Neural cell (in vitro differentiated cells): Measurements from ENCODE around the gene GLB1L. TPM values are rescaled to one million over a fixed set of nuclear protein-coding genes. Genes with fewer than 3 reads are reported as not detected.

ENCODE experiments used
- H2AFZ ChIP-seq: fragments of 200-600, 300-800 bp; sonication (generic), shearing (Covaris generic); 2 replicates; pipeline ENCODE4 v1.6.0; 2014; ENCODE audit warnings: low read depth, mild to moderate bottlenecking, antibody characterized with exemption, low read length, moderate library complexity
- H3F3A ChIP-seq: fragments of 200-600 bp; shearing (Covaris generic); 2 replicates; pipeline ENCODE4 v1.6.1; 2016; ENCODE audit warnings: mild to moderate bottlenecking, moderate library complexity, mixed read lengths, antibody characterized with exemption, low read length; ENCODE audit not compliant: insufficient read depth, poor library complexity, severe bottlenecking
- H3K27ac ChIP-seq: fragments of 200-600, 300-800 bp; sonication (generic), shearing (Covaris generic); 2 replicates; pipeline ENCODE4 v1.5.1; 2014; ENCODE audit warnings: mild to moderate bottlenecking, low read length, moderate library complexity
- H3K27me3 ChIP-seq: fragments of 300-800, 200-600 bp; sonication (generic), shearing (Covaris generic); 2 replicates; pipeline ENCODE4 v1.6.0; 2014; ENCODE audit warnings: mild to moderate bottlenecking, low read depth, low read length, moderate library complexity; ENCODE audit not compliant: insufficient read depth
- H3K36me3 ChIP-seq: fragments of 300-800, 200-600 bp; sonication (generic), shearing (Covaris generic); 2 replicates; pipeline ENCODE4 v1.5.1; 2014; ENCODE audit warnings: mild to moderate bottlenecking, antibody characterized with exemption, low read length, moderate library complexity; ENCODE audit not compliant: insufficient read depth
- H3K4me2 ChIP-seq: fragments of 300-800, 200-600 bp; sonication (generic), shearing (Covaris generic); 2 replicates; pipeline ENCODE4 v1.6.0; 2014; ENCODE audit warnings: mild to moderate bottlenecking, low read length
- H3K4me3 ChIP-seq: fragments of 300-800, 200-600 bp; sonication (generic), shearing (Covaris generic); 2 replicates; pipeline ENCODE4 v1.5.1; 2014; ENCODE audit warnings: mild to moderate bottlenecking, low read length, moderate library complexity
- H3K79me2 ChIP-seq: fragments of 200-600 bp; shearing (Covaris generic); replicated peaks from 2 replicates; pipeline ENCODE4 v1.6.0; 2014; ENCODE audit warnings: mild to moderate bottlenecking, low read length, moderate library complexity; ENCODE audit not compliant: insufficient read depth
- H3K9ac ChIP-seq: fragments of 300-800, 200-600 bp; sonication (generic), shearing (Covaris generic); 2 replicates; pipeline ENCODE4 v1.6.1; 2016; ENCODE audit warnings: mild to moderate bottlenecking, low read length, mixed read lengths
- H3K9me2 ChIP-seq: fragments of 200-600 bp; shearing (Covaris generic); 2 replicates; pipeline ENCODE4 v1.6.1; 2016; ENCODE audit warnings: mild to moderate bottlenecking, low read length, mixed read lengths; ENCODE audit not compliant: insufficient read depth
- H3K9me3 ChIP-seq: fragments of 200-600, 300-800 bp; sonication (generic), shearing (Covaris generic); 2 replicates; pipeline ENCODE4 v1.6.1; 2016; ENCODE audit warnings: mild to moderate bottlenecking, mixed run types, low read length, moderate library complexity, mixed read lengths
- H4K20me1 ChIP-seq: fragments of 200-600 bp; shearing (Covaris generic); 2 replicates; pipeline ENCODE4 v1.6.1; 2016; ENCODE audit warnings: mild to moderate bottlenecking, mixed run types; ENCODE audit not compliant: insufficient read depth
- CTCF ChIP-seq: fragments of 450-650 bp; IDR thresholded peaks from 2 replicates; pipeline ENCODE4 v1.5.1; 2014; ENCODE audit warnings: antibody characterized with exemption, mild to moderate bottlenecking, moderate library complexity; ENCODE audit not compliant: poor library complexity, severe bottlenecking
- EP300 ChIP-seq: fragments of 450-650 bp; conservative IDR thresholded peaks from 2 replicates; pipeline ENCODE4 v1.6.1; 2014; ENCODE audit warnings: antibody characterized with exemption, mild to moderate bottlenecking, moderate library complexity; ENCODE audit not compliant: poor library complexity, severe bottlenecking
- EZH2 ChIP-seq: fragments of 200-600, 300-800 bp; shearing (Covaris generic), sonication (generic); IDR thresholded peaks from 2 replicates; pipeline ENCODE4 v1.6.1; 2014; ENCODE audit warnings: antibody characterized with exemption, low read length, borderline replicate concordance, mild to moderate bottlenecking; ENCODE audit not compliant: insufficient read depth, poor library complexity, severe bottlenecking
- POLR2AphosphoS5 ChIP-seq: IDR thresholded peaks from 2 replicates; pipeline ENCODE4 v1.6.1; 2012
- RAD21 ChIP-seq: fragments of 450-650 bp; conservative IDR thresholded peaks from 2 replicates; pipeline ENCODE4 v1.6.1; 2014; ENCODE audit warnings: antibody characterized with exemption, mild to moderate bottlenecking, moderate library complexity
- REST ChIP-seq: IDR thresholded peaks from 2 replicates; pipeline ENCODE4 v1.6.1; 2012; ENCODE audit warnings: borderline replicate concordance
- SMC3 ChIP-seq: fragments of 450-650 bp; conservative IDR thresholded peaks from 2 replicates; pipeline ENCODE4 v1.6.1; 2014; ENCODE audit warnings: antibody characterized with exemption, mild to moderate bottlenecking, moderate library complexity; ENCODE audit not compliant: poor library complexity
- TAF1 ChIP-seq: IDR thresholded peaks from 2 replicates; pipeline ENCODE4 v1.6.1; 2012; ENCODE audit warnings: low read depth
- polyA plus RNA-seq: library from polyadenylated mRNA; depleted of rRNA; stranded (reverse); fragments of >200 nt; gene quantifications from 2 replicates; pipeline ENCODE4 v1.2.3, GENCODE V29; 2014

Gene GLB1L
- polyA plus RNA-seq, 1 donor from 2014 or later: 12.9 TPM

- TF ChIP-seq CTCF (no peak), SMC3 (no peak), POLR2AphosphoS5 (no peak), TAF1 (no peak), EP300 (no peak), EZH2 (no peak)
- H3K4me3 ChIP-seq: no peak overlapping the region
- peaks cover 56% of the 10 kb centered on the region for H3K27me3 ChIP-seq
These were observed 6.8 kb upstream of the GLB1L start for GRCh38 chr2:219252084-219252483.

GRCh38 chr2:219251656-219252055, 6.4 kb upstream of the GLB1L start:
- no peak overlapping the region for H3K9ac ChIP-seq
- H3K27me3 ChIP-seq: peaks cover 53% of the 10 kb centered on the region
- peaks cover 8% of the 10 kb centered on the region for H3K36me3 ChIP-seq
- no peaks in the 10 kb centered on the region for H4K20me1 ChIP-seq
- no peak overlapping the region for H3K27ac ChIP-seq
- TF ChIP-seq EZH2 (no peak), SMC3 (no peak), RAD21 (no peak), EP300 (no peak), CTCF (no peak), POLR2AphosphoS5 (no peak), REST (no peak)
- H3K4me3 ChIP-seq: no peak overlapping the region
- no peak overlapping the region for H2AFZ ChIP-seq
- no peak overlapping the region for H3K4me2 ChIP-seq
- H3K9me3 ChIP-seq: no peaks in the 10 kb centered on the region
- H3K9me2 ChIP-seq: no peaks in the 10 kb centered on the region
- no peaks in the 10 kb centered on the region for H3K79me2 ChIP-seq
- H3F3A ChIP-seq: no peaks in the 10 kb centered on the region

More at GRCh38 chr2:219252084-219252483, 6.8 kb upstream of the GLB1L start:
- no peak overlapping the region for H2AFZ ChIP-seq
- no peaks in the 10 kb centered on the region for H3K9me3 ChIP-seq
- H3F3A ChIP-seq: no peaks in the 10 kb centered on the region
- H3K4me2 ChIP-seq: no peak overlapping the region
- no peak overlapping the region for H3K27ac ChIP-seq
- H4K20me1 ChIP-seq: no peaks in the 10 kb centered on the region
- peaks cover 8% of the 10 kb centered on the region for H3K36me3 ChIP-seq
- H3K9me2 ChIP-seq: no peaks in the 10 kb centered on the region
- H3K79me2 ChIP-seq: no peaks in the 10 kb centered on the region
- no peak overlapping the region for H3K9ac ChIP-seq
